Keratinocyte (primary cell): ENCODE measurements around the gene CFAP206. TPM values are rescaled to one million over a fixed set of nuclear protein-coding genes. Genes with fewer than 3 reads are reported as not detected.

Source experiments
- DNase-seq: peaks from one replicate; pipeline ENCODE4 v3.0.0-alpha.2; 2011; ENCODE audit warnings: low read depth, missing footprints, low spot score
- FAIRE-seq: peaks from 2 replicates; lab custom pipeline; 2011; peaks lifted over from hg19 to GRCh38; lab: Jason Lieb, UNC
- H2AFZ ChIP-seq: 2 replicates; pipeline ENCODE4 v1.6.0; 2012; ENCODE audit warnings: low read length, control low read depth, inconsistent platforms; ENCODE audit not compliant: control insufficient read depth
- H3K27ac ChIP-seq: 2 replicates; pipeline ENCODE4 v1.5.1; 2011; ENCODE audit warnings: low read length; ENCODE audit not compliant: control insufficient read depth, insufficient read depth
- H3K27me3 ChIP-seq: 3 replicates; pipeline ENCODE4 v1.6.0; 2011; ENCODE audit warnings: low read length; ENCODE audit not compliant: control insufficient read depth, insufficient read depth; ENCODE audit errors: extremely low read depth
- H3K36me3 ChIP-seq, 2 experiments: 2 replicates in 1 of 2; 3 replicates in 1 of 2; pipeline ENCODE4 v1.5.1; 2011; ENCODE audit warnings: low read length in 2 of 2, mild to moderate bottlenecking in 1 of 2; ENCODE audit not compliant: control insufficient read depth in 2 of 2, insufficient read depth in 2 of 2; ENCODE audit errors: extremely low read depth in 1 of 2
- H3K4me1 ChIP-seq: 3 replicates; pipeline ENCODE4 v1.5.1; 2011; ENCODE audit warnings: low read length; ENCODE audit not compliant: control insufficient read depth, insufficient read depth; ENCODE audit errors: extremely low read depth
- H3K4me2 ChIP-seq: 3 replicates; pipeline ENCODE4 v1.6.0; 2011; ENCODE audit warnings: low read depth, low read length; ENCODE audit not compliant: control insufficient read depth, insufficient read depth; ENCODE audit errors: extremely low read depth
- H3K4me3 ChIP-seq, 3 experiments: fragments of 200-600 bp in 1 of 3; sonication (generic) in 1 of 3; 2 replicates in 2 of 3; 3 replicates in 1 of 3; pipeline ENCODE4 v1.5.1; 2011 to 2016; ENCODE audit warnings: low read length in 3 of 3, mild to moderate bottlenecking in 3 of 3, control low read depth in 2 of 3, inconsistent platforms in 1 of 3, low read depth in 1 of 3, mixed read lengths in 1 of 3, mixed run types in 1 of 3, moderate library complexity in 1 of 3; ENCODE audit not compliant: control insufficient read depth in 2 of 3, insufficient read depth in 2 of 3; ENCODE audit errors: extremely low read depth in 1 of 3
- H3K79me2 ChIP-seq: 2 replicates; pipeline ENCODE4 v1.6.0; 2012; ENCODE audit warnings: low read length; ENCODE audit not compliant: control insufficient read depth, insufficient read depth
- H3K9ac ChIP-seq: 3 replicates; pipeline ENCODE4 v1.6.0; 2011; ENCODE audit warnings: low read length; ENCODE audit not compliant: control insufficient read depth, insufficient read depth; ENCODE audit errors: extremely low read depth
- H3K9me1 ChIP-seq: 3 replicates; pipeline ENCODE4 v1.6.0; 2011; ENCODE audit warnings: low read length; ENCODE audit not compliant: control insufficient read depth, insufficient read depth; ENCODE audit errors: extremely low read depth
- H3K9me3 ChIP-seq: 2 replicates; pipeline ENCODE4 v1.5.1; 2012; ENCODE audit warnings: low read depth, low read length; ENCODE audit not compliant: control insufficient read depth
- H4K20me1 ChIP-seq: 3 replicates; pipeline ENCODE4 v1.6.0; 2011; ENCODE audit warnings: low read length; ENCODE audit not compliant: control insufficient read depth, insufficient read depth; ENCODE audit errors: extremely low read depth
- EZH2 ChIP-seq: IDR thresholded peaks from one replicate; pipeline ENCODE4 v1.6.1; 2012; ENCODE audit warnings: inconsistent platforms, mild to moderate bottlenecking, low read length, moderate library complexity
- dilution Hi-C: fragments of 300-500 bp; cut with MboI; formaldehyde crosslinking; loops from one replicate; pipeline ENCODE4 v1.7.0; 2020; ENCODE audit warnings: low sequenced_read_pairs; ENCODE audit not compliant: extremely low pct_ligation_motif_present
- polyA plus RNA-seq, 5 experiments: library from polyadenylated mRNA; depleted of rRNA in 3 of 5; stranded (reverse) in 3 of 5; stranded (forward) in 1 of 5; unstranded in 1 of 5; fragments of >200 nt; gene quantifications; 1 replicate in 1 of 5; 2 replicates in 3 of 5; 3 replicates in 1 of 5; pipeline versions ENCODE4 v1.2.1 to v1.2.3, GENCODE V29; 2011 to 2012; ENCODE audit warnings: missing spikeins in 2 of 5, low read depth in 1 of 5, low replicate concordance in 1 of 5
- TF ChIP-seq, protein P1 (sequence below), 3 experiments: IDR thresholded peaks in 1 of 3; conservative IDR thresholded peaks in 1 of 3; optimal IDR thresholded peaks in 1 of 3; 2 replicates in 2 of 3; 3 replicates in 1 of 3; pipeline versions ENCODE3 to v1.5.1; 2011; ENCODE audit warnings: low read length in 3 of 3, mild to moderate bottlenecking in 3 of 3, moderate library complexity in 2 of 3, control low read depth in 1 of 3, inconsistent platforms in 1 of 3; ENCODE audit not compliant: insufficient read depth in 2 of 3; ENCODE audit errors: extremely low read depth in 1 of 3

Gene CFAP206
- polyA plus RNA-seq, 1 donor (not counting 4 experiments of a cell fraction or from before 2014, with no cell fraction given), result 0.18 TPM

DNA sequence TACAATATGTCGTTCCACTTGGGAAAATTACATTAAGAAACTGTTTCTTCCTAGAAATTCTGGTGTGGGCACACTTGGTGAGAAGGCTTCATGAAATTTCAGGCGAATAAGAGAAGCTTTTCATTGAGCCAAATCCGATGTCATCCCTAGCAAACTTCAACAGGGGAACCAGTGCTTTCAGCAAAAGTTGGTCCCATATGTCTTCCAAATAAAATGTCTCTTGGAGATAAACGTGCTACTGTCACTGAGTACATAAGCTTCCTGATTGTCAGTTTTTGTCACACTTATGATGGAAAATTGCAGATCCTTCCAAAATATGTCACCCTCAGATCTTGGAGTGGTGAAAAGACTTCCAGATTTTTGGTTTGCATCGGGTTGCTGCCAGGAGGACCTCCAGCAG lies 33.9 kb downstream of the CFAP206 start:
- Histone ChIP-seq H3K4me2 (no peak overlapping the region), H3K4me3 (no peak overlapping the region), H3K9ac (no peak overlapping the region), H2AFZ (no peak overlapping the region), H4K20me1 (no peaks in the 10 kb centered on the region), H3K4me1 (no peaks in the 10 kb centered on the region), H3K9me3 (no peaks in the 10 kb centered on the region), H3K27me3 (no peaks in the 10 kb centered on the region), H3K9me1 (no peaks in the 10 kb centered on the region), H3K36me3 (no peaks in the 10 kb centered on the region), H3K27ac (no peak overlapping the region), H3K79me2 (no peaks in the 10 kb centered on the region)
- FAIRE-seq (no peak), DNase-seq (no peak)
- no peak for TF ChIP-seq EZH2
- TF ChIP-seq, protein P1, sequence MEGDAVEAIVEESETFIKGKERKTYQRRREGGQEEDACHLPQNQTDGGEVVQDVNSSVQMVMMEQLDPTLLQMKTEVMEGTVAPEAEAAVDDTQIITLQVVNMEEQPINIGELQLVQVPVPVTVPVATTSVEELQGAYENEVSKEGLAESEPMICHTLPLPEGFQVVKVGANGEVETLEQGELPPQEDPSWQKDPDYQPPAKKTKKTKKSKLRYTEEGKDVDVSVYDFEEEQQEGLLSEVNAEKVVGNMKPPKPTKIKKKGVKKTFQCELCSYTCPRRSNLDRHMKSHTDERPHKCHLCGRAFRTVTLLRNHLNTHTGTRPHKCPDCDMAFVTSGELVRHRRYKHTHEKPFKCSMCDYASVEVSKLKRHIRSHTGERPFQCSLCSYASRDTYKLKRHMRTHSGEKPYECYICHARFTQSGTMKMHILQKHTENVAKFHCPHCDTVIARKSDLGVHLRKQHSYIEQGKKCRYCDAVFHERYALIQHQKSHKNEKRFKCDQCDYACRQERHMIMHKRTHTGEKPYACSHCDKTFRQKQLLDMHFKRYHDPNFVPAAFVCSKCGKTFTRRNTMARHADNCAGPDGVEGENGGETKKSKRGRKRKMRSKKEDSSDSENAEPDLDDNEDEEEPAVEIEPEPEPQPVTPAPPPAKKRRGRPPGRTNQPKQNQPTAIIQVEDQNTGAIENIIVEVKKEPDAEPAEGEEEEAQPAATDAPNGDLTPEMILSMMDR (optimal IDR thresholded peaks at IDR 0.05 in 1 of 3, IDR thresholded peaks at IDR 0.05 in 1 of 3, conservative IDR thresholded peaks at IDR 0.05 in 1 of 3; ENCODE audit: extremely low read depth in 1 of 3, insufficient read depth in 2 of 3, low read length in 3 of 3), result no peak
- dilution Hi-C loops, result no loop called here

DNA sequence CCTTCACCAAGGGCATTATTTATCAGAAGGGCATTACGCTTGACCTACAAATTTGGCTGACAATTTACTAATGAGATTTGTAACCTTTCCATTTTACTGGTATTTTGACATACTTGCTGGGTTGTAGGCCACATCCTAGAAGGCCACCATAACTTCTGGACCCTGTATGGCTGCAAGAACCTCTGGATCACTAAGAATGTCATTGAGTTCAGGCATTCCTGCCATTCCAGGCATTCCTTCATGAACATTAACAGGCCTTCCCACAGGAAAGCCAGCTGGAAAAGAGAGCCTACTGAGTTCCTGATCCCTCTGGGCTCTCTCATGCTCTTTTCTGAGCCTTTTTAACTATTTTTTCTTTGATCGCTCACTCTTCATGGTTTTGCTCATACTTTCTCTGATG lies 36.6 kb downstream of the CFAP206 start:
- no peaks in the 10 kb centered on the region for H3K36me3 ChIP-seq
- no peaks in the 10 kb centered on the region for H3K9me1 ChIP-seq
- no peak overlapping the region for H3K9ac ChIP-seq
- no peak overlapping the region for H3K4me2 ChIP-seq
- TF ChIP-seq EZH2, result no peak
- TF ChIP-seq, protein P1 (optimal IDR thresholded peaks at IDR 0.05 in 1 of 3, IDR thresholded peaks at IDR 0.05 in 1 of 3, conservative IDR thresholded peaks at IDR 0.05 in 1 of 3; ENCODE audit: extremely low read depth in 1 of 3, insufficient read depth in 2 of 3, low read length in 3 of 3), result no peak
- no peaks in the 10 kb centered on the region for H3K79me2 ChIP-seq
- dilution Hi-C loops, result no loop called here
- H3K27me3 ChIP-seq, result no peaks in the 10 kb centered on the region
- no peaks in the 10 kb centered on the region for H3K9me3 ChIP-seq
- no peak overlapping the region for H2AFZ ChIP-seq
- no peaks in the 10 kb centered on the region for H4K20me1 ChIP-seq
- no peak overlapping the region for H3K4me3 ChIP-seq
- H3K27ac ChIP-seq, result no peak overlapping the region
- H3K4me1 ChIP-seq, result no peaks in the 10 kb centered on the region
- DNase-seq (no peak), FAIRE-seq (no peak)
